K562 (cell line): ENCODE data around the gene C12orf60. TPM values are rescaled to one million over a fixed set of nuclear protein-coding genes. Genes with fewer than 3 reads are reported as not detected.

Experiments
- ATAC-seq: fragments of 200-7000 bp; cut with Tn5 transposase; 3 replicates; pipeline ENCODE4 v1.9.1; 2020; ENCODE audit warnings: moderate library complexity
- BruUV-seq: library from RNA; stranded (reverse); fragments of 400-500 nt; replicated peaks from 2 replicates; lab custom pipeline; 2021; lab: Mats Ljungman, UMichigan
- CTCF ChIA-PET: fragments of 300-600 bp; formaldehyde crosslinking; extraction: SDS; loops from one replicate; lab custom pipeline; 2021; ENCODE audit warnings: low intra/inter-chr PET ratio; lab: Yijun Ruan, JAX
- POLR2A ChIA-PET: fragments of 300-600, 350-650 bp; sonication (Branson Sonifier 250); formaldehyde crosslinking; extraction: SDS; loops from one replicate; lab custom pipeline; 2021; ENCODE audit warnings: antibody characterized with exemption, inconsistent platforms; lab: Yijun Ruan, JAX
- DNase-seq, 4 experiments: peaks; one replicate each; pipeline versions ENCODE4 v3.0.0 to v3.0.0-alpha.2; 2011 to 2018; ENCODE audit warnings: low spot score in 3 of 4, mixed read lengths in 3 of 4; ENCODE audit errors: extremely low read depth in 1 of 4
- FAIRE-seq: peaks from 2 replicates; lab custom pipeline; 2011; peaks lifted over from hg19 to GRCh38; lab: Jason Lieb, UNC
- H2AFZ ChIP-seq: 2 replicates; pipeline ENCODE4 v1.6.0; 2011; ENCODE audit warnings: low read depth, low read length, control low read depth, inconsistent platforms
- H3K27ac ChIP-seq: fragments of 200-600 bp; 3 replicates; pipeline ENCODE4 v1.8.0; 2011; ENCODE audit warnings: low read depth, mild to moderate bottlenecking, control low read depth, inconsistent platforms, low read length, moderate library complexity, mixed read lengths; ENCODE audit errors: extremely low read depth
- H3K27me3 ChIP-seq, 2 experiments: fragments of 300-600 bp in 1 of 2; 2 replicates in 1 of 2; 3 replicates in 1 of 2; pipeline versions ENCODE4 v1.6.0 to v1.8.0; 2011; ENCODE audit warnings: inconsistent platforms in 2 of 2, low read length in 2 of 2, mild to moderate bottlenecking in 1 of 2, mixed read lengths in 1 of 2, moderate library complexity in 1 of 2; ENCODE audit not compliant: control insufficient read depth in 2 of 2, insufficient read depth in 2 of 2
- H3K36me3 ChIP-seq: fragments of 300-600 bp; 3 replicates; pipeline ENCODE4 v1.8.0; 2011; ENCODE audit warnings: mild to moderate bottlenecking, low read length, inconsistent platforms; ENCODE audit not compliant: control insufficient read depth, insufficient read depth
- H3K4me1 ChIP-seq, 2 experiments: fragments of 200-600 bp in 1 of 2; replicated peaks in 1 of 2; 2 replicates in 1 of 2; 3 replicates in 1 of 2; pipeline versions ENCODE4 v1.5.1 to v1.8.0; 2011; ENCODE audit warnings: inconsistent platforms in 2 of 2, low read length in 2 of 2, mild to moderate bottlenecking in 1 of 2, mixed read lengths in 1 of 2, moderate library complexity in 1 of 2; ENCODE audit not compliant: control insufficient read depth in 2 of 2, insufficient read depth in 2 of 2
- H3K4me2 ChIP-seq: 2 replicates; pipeline ENCODE4 v1.6.1; 2011; ENCODE audit warnings: low read length, control low read depth, inconsistent platforms, mixed read lengths; ENCODE audit not compliant: insufficient read depth
- H3K4me3 ChIP-seq: fragments of 200-600 bp; sonication (generic), shearing (Covaris generic); 2 replicates; pipeline ENCODE4 v1.5.1; 2016; ENCODE audit warnings: control low read depth, inconsistent platforms
- H3K79me2 ChIP-seq: fragments of 200-600 bp; 3 replicates; pipeline ENCODE4 v1.8.0; 2011; ENCODE audit warnings: low read length, inconsistent platforms; ENCODE audit not compliant: control insufficient read depth, insufficient read depth
- H3K9ac ChIP-seq, 2 experiments: 2 replicates each; pipeline versions ENCODE4 v1.6.0 to v1.6.1; 2011; ENCODE audit warnings: low read depth in 2 of 2, low read length in 2 of 2, control low read depth in 1 of 2, inconsistent platforms in 1 of 2, mild to moderate bottlenecking in 1 of 2, mixed read lengths in 1 of 2; ENCODE audit not compliant: insufficient read depth in 1 of 2
- H3K9me1 ChIP-seq: one replicate; pipeline ENCODE4 v1.6.0; 2011; ENCODE audit warnings: inconsistent platforms, mild to moderate bottlenecking, low read length, moderate library complexity; ENCODE audit not compliant: control insufficient read depth, insufficient read depth
- H3K9me3 ChIP-seq: replicated peaks from 2 replicates; pipeline ENCODE4 v1.5.1; 2011; ENCODE audit warnings: low read depth, low read length, inconsistent platforms; ENCODE audit not compliant: control insufficient read depth, insufficient read depth
- H4K20me1 ChIP-seq: replicated peaks from 2 replicates; pipeline ENCODE4 v1.6.1; 2011; ENCODE audit warnings: low read length, inconsistent platforms, mixed read lengths; ENCODE audit not compliant: control insufficient read depth, insufficient read depth
- HDAC1 ChIP-seq, 2 experiments: fragments of 450-650 bp; IDR thresholded peaks; 2 replicates each; pipeline ENCODE4 v1.6.1; 2016 to 2017; ENCODE audit warnings: inconsistent platforms in 1 of 2, mild to moderate bottlenecking in 1 of 2, moderate library complexity in 1 of 2
- RFX7 ChIP-seq: fragments of 250-450 bp; sonication (Bioruptor Pico); IDR thresholded peaks from 2 replicates; pipeline ENCODE4 v1.5.1; 2021; ENCODE audit warnings: mild to moderate bottlenecking
- RNF219 ChIP-seq: fragments of 250-450 bp; sonication (Bioruptor Pico); IDR thresholded peaks from 2 replicates; pipeline ENCODE4 v1.5.0; 2022; ENCODE audit warnings: mild to moderate bottlenecking
- WGBS: fragments of 100-300 bp; shearing (Covaris generic); methylation state at CpG from one replicate; pipeline ENCODE4 v1.1.6; 2016; ENCODE audit warnings: low coverage, mixed read lengths; ENCODE audit not compliant: insufficient coverage; ENCODE audit errors: missing lambda C conversion rate; 5-methylcytosine and 5-hydroxymethylcytosine counted together
- in situ Hi-C: fragments of 300-500 bp; cut with MboI; formaldehyde crosslinking; loops from 4 replicates; pipeline ENCODE4 v1.15.0; 2018; ENCODE audit warnings: inconsistent platforms, mixed read lengths
- intact Hi-C: fragments of 100-400 bp; cut with micrococcal nuclease; formaldehyde crosslinking; loops from 2 replicates; pipeline ENCODE4 v1.14.2; 2022
- polyA plus RNA-seq, 8 experiments: library from polyadenylated mRNA; depleted of rRNA in 4 of 8; stranded (reverse) in 5 of 8; unstranded in 3 of 8; fragments of >200 nt; fragmentation: Nextera tagmentation in 2 of 8; fragmentation: Illumina TruSeq in 1 of 8; extraction: Ambion mirVana in 2 of 8; extraction: Trizol in 1 of 8; gene quantifications; 2 replicates each; pipeline versions ENCODE4 v1.2.1 to v1.2.3, GENCODE V29; 2011 to 2014; ENCODE audit warnings: inconsistent platforms in 1 of 8, missing spikeins in 1 of 8
- total RNA-seq, 7 experiments: library from RNA; depleted of rRNA in 6 of 7; stranded (reverse); fragments of >200 nt in 6 of 7; fragmentation: Illumina TruSeq in 2 of 7; extraction: Trizol in 2 of 7; gene quantifications; 2 replicates each; pipeline versions ENCODE4 v1.2.1 to v1.2.3, GENCODE V29; 2011 to 2021; ENCODE audit warnings: low replicate concordance in 1 of 7

C12orf60 gene
- total and polyA plus RNA-seq, 9 of the 15 experiments (the other 6 are each of a cell fraction or from before 2014, with no cell fraction given): 0.41 to 4.4 (median 2.5) TPM

DNA sequence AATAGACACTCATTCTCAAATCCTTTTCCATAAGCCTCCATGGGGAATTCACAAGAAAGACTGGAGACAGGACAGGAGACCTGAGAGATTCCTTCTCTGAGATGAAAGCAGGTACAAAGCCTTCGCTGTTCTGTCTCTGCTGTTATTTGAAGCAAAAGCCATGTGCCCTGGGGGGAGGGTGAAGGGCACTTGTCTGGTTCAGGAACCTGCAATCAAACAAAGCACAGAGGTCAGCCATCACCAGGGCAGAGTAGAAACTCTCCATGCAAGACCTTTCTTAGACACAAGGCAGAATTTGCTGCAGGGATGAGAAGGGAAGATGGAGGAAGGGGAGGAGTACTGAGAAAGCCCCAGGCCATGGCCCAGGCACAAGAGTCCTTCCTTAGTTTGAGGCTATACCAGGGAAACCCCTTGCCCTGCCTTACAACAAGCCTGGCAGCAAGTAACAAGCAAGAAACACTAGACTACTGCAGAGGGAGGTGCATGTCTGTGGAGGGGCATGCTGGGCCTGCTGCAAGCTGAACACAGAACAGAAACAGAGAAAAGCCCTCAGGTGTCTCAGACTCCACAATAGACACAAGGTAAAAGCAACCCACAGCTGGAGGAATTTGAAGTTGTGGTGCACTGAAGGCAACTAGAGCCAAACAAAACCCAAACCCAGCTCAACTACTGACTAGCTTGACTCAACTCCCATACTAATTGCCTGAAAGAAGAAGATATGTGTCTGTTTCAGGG is 47.6 kb downstream of the C12orf60 start:
- intact Hi-C loops (no loop called here), in situ Hi-C loops (no loop called here)
- no peak overlapping the region for H3K9ac ChIP-seq
- H3K9me1 ChIP-seq: no peaks in the 10 kb centered on the region
- no peaks in the 10 kb centered on the region for H4K20me1 ChIP-seq
- ChIA-PET CTCF (no interaction called here), POLR2A (no interaction called here)
- WGBS: 0% methylated on average over 1 of the region's 1 CpG
- FAIRE-seq (no peak), ATAC-seq (no peak), DNase-seq (no peak)
- H2AFZ ChIP-seq: no peak overlapping the region
- H3K4me2 ChIP-seq: no peak overlapping the region
- no peaks in the 10 kb centered on the region for H3K9me3 ChIP-seq
- no peaks in the 10 kb centered on the region for H3K36me3 ChIP-seq
- BruUV-seq: no TSS peak
- no peaks in the 10 kb centered on the region for H3K27me3 ChIP-seq
- H3K4me3 ChIP-seq: no peak overlapping the region
- H3K27ac ChIP-seq: no peak overlapping the region
- no peak for TF ChIP-seq RFX7 (CRISPR knock-in tag)
- no peaks in the 10 kb centered on the region for H3K79me2 ChIP-seq
- H3K4me1 ChIP-seq: no peaks in the 10 kb centered on the region

DNA sequence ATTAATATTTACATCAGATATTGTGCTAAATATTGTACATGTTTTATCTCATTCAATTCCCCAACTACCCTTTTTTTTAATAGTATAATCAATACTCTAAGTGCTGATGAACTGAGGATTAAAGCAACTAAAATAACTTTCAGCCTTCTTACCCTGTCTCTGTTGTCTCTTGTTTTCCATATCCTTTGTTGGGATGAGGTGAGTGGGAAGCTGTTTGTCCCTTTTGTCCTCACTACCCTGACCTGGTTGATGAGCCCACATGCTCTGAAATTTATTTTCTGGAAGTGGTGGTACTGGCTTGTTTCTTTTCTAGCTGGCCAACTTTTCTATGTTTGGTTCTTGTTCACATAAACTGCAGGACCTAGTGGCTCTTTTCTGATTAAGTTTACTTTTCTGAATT is 49.4 kb downstream of the C12orf60 start:
- Histone ChIP-seq H3K9ac (no peak overlapping the region), H3K79me2 (no peaks in the 10 kb centered on the region), H3K36me3 (no peaks in the 10 kb centered on the region), H3K9me3 (no peaks in the 10 kb centered on the region), H3K27ac (no peak overlapping the region), H3K4me1 (no peaks in the 10 kb centered on the region), H3K4me3 (no peak overlapping the region), H3K9me1 (no peaks in the 10 kb centered on the region), H2AFZ (no peak overlapping the region), H3K27me3 (no peaks in the 10 kb centered on the region), H3K4me2 (no peak overlapping the region), H4K20me1 (no peaks in the 10 kb centered on the region)
- in situ Hi-C loops: no loop called here
- no peak for FAIRE-seq
- ATAC-seq: no peak
- POLR2A ChIA-PET: no interaction called here
- CTCF ChIA-PET: no interaction called here
- TF ChIP-seq HDAC1 (IDR thresholded peaks at IDR 0.05) (no peak), RNF219 (CRISPR knock-in tag) (no peak)
- no TSS peak for BruUV-seq
- intact Hi-C loops: no loop called here
- no peak for DNase-seq
